Activated CD4-positive, CD25-positive, alpha-beta regulatory T cell treated with anti-CD3 and anti-CD28 coated beads, Interleukin-2, amount 50 U/mL, for 16 hours (primary cell): ENCODE results near the gene MLLT3.

Experiments used
- DNase-seq: peaks from one replicate; pipeline ENCODE4 v3.0.0-alpha.2; 2020; ENCODE audit warnings: low read depth, low spot score

MLLT3 gene

DNA sequence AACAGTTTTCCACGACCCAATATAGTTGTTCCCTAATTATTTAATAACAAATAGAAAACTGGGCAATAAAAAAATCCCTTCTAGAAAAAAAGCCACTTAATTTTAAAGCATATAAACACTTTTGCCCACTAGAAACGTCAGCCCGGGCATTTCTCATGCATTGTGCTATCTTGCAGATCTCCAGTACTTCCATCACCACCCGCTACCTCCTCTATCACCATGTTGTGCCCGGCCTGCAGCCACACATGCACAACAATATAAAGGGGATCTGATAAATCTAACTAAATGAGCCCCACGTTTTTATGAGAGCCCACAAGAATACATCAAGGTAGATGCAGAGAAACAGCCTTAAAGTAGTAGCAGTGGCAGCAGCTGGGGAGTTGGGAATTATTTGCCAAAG is 272.7 kb downstream of the MLLT3 start:
- no peak for DNase-seq

- no peak for DNase-seq
Observed at GRCh38 chr9:20343325-20343724, 279.0 kb downstream of the MLLT3 start.

GRCh38 chr9:20340511-20340861 is 281.8 kb downstream of the MLLT3 start:
- DNase-seq = no peak

DNA sequence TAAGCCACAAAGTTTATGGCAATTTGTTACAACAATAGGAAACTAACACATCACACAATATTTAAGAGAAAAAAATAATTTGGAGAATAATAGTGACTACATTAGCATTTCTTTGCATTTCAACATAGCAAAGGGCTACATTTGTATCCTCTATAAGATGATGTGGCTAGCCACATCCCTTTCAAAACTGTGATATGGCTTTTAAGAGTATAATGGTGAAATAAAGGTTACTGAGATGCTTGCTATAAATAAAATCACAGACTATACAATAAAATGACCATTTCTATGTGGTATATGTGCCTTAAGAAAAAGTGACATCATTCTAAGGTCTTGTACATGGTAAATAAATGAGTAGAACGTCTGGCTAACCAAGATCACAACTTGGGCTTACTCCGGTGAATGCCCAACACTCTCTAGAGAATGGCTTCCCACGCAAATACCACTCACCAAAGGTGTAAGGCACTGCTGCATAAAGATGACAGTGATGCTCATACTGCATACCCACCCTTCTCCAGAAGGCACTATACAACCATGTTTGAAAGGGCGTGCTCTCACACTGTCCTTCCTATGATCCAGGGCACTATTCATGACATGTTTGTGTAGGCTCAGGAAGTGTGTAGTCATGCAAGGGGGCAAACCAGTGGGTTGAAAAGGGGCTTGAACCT is 286.5 kb downstream of the MLLT3 start:
- DNase-seq = no peak

DNA sequence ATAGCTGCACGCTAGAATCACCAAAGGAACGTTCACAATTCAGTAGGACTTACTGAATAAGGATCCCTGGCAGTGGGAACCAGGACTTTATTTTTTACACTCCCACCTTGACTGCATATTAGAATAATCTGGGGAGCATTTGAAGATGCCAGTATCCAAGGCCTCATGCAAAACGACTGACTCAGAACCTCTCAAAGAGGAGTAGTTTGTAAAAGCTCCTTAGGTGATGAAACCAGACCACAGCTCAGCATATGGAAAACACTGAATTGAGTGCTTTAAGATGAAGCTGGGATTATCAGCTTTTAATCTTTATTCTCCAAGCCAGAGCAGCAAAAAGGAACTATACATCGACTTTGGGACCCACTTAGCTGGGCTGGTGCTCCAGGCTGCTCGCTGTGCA is 288.3 kb downstream of the MLLT3 start:
- no peak for DNase-seq

DNA sequence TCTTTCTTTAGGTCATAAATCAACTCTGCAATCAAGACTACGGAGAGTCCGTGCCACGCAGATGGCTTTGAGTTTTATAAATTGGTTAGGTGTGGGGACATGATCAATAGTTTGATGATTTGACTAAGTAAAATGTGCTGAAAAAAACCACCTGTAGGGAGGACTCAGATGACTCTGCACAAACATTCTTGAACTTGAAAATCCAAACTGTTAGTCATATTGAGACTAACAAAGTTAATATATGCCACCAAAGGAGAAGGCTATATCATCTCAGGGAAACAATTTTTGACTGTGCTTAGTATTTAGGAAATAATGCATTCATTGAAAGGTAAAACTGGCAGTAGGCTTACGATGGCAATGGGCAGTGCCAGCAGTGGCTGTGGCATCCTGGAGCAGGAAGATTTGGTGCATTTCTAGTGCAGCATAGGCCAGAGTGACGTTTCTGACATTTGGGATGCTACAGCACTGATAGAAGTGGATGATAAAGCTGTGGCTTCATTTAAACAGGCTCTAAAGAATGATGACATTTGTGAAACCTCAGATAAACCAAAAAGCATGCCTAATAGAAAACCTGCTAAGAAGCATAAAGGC is 291.1 kb downstream of the MLLT3 start:
- no peak for DNase-seq

GRCh38 chr9:20330688-20331087 is 291.6 kb downstream of the MLLT3 start:
- DNase-seq = no peak

- no peak for DNase-seq
Observed at GRCh38 chr9:20326516-20326915, 295.8 kb downstream of the MLLT3 start.

DNA sequence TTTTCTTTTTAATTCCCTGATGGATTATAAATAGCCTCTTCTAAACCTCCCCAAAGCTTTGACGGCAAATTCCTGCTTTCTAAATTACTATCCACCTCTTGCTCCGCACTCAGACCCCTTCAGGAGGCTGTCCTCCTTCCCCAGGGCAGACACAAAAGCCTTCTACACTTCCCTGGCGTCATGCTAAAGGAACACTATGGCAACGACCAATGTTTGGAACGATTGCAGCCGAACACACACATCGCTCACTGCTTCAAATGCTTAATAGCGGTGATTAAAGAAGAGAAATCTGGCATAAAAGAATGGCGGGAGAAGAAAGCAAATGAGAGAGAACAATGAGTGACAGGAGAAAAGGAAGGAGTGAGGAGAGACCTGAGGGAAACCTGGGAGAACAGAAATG is 297.3 kb downstream of the MLLT3 start:
- DNase-seq = no peak

DNA sequence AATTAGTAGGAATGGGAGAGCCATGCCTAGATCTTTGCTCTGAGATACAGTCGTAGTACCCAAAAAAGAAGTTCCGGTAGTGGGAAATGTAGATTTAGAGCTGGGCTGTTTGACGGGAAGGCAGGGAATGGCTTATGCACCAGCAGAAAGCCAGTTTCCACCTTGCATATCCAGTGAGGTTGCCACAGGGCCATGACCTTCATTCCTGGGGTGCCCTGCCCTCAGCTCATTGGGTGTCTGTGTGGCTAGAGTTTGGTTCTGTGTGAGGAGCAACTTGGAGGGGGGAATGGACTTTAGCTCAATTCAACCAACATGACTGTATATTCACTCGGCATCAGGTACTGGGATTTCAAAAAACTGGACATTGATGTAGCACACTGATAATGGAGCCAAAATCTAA is 300.1 kb downstream of the MLLT3 start:
- DNase-seq = no peak

DNA sequence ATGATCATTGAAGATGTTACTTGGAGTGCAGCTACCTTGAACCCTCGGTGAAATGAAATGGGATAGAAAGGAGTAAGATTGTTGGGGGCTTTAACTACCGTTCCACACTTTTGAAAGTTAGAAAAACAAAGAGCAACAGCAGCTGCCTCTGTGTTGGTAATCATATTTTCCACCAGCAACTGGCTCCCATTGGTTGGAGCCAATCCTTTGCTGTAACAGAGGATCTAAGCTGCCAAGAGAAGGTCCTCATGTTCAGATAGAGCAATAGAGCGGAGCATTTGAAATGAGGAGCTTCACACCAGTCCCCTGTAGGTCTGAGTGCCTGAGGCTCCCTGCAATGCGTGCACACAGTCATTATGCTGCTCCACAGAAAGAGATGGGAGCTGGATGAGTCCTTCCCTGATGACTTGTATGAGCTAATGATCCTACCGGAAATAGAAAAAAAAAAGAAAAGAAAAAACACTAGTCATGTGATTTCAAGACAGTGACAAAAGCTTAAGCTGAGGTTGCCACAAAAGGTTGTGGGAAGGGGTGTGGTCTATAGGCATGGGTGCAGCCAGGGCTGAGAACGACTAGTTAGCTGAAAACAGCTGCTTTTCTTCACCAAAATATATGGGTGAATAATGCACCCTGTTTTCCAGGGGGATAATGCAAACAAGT is 300.7 kb downstream of the MLLT3 start:
- DNase-seq = peak; percentile 10

GRCh38 chr9:20320921-20321320 is 301.4 kb downstream of the MLLT3 start:
- DNase-seq = no peak

DNA sequence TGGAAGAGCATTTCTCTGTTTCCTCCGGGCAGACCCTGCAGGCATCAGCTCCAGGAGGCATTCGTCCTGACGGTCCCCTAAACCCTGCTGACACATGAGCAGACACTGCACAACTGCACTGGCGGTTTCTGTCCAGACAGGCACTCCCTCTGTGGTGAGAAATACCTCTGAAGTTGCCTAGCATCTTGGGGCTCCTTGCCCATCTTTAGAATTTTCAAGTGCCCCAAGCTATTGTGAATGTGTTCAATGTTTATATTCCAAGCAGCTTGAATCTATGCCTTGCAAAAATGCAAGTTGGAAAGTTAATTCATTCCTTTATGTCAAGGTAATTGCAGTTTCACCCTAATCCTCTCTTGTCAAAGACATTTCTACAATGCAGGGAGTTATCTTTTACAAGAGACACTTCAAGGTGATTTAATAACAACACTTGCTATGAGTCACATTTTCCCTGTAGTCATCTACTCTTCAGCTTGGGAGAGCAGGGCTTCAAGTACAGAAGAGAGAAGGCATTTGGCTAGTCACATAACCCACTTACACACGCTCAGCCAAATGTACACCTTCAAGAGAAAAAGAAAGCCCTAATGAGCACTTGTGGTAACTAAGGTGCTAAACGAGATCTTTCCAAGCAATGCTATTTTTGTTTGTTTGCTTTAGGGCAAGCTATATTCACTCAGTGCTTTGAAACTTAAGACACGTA is 302.5 kb downstream of the MLLT3 start:
- DNase-seq = no peak

- DNase-seq = no peak
Observed at GRCh38 chr9:20319241-20319640, 303.1 kb downstream of the MLLT3 start.

DNA sequence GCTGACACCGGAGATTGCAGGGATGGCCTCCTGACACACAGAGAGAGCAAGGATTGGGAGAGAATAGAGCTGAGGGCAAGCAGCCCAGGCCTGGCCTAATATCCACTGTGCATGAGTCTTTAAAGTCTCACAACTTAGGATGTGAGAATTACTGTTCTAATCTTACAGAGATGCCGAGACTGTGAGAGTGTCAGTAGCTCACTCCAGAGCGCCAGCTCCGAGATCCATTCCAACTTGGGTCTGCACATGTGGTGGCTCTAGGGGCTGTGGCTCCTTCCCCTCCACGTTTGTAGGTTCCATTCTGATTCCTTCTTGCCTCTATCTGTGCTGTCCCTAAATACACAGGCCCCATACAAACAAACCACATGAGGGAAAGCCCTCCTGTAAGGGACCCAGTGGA is 304.6 kb downstream of the MLLT3 start:
- no peak for DNase-seq

- DNase-seq = no peak
Observed at GRCh38 chr9:20316372-20316771, 305.9 kb downstream of the MLLT3 start.

DNA sequence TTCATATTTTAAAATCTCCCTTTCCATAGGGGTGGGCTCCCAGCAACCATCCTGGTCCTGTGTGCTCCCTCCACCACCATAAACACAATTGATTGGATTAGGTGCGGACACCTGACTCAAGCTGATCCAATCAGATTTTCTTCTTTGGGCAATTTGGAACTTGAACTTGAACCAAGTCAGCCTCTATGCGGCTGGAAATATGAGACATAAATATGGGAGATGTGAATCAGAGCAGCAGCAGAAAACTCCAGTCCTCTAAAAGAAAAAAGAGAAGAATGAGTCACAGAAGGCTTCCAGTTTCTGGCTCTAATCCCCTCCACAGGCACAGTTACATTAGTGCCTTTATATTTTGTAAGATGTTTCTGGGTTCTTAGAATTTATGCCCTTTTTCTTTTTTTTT is 306.6 kb downstream of the MLLT3 start:
- no peak for DNase-seq

- no peak for DNase-seq
Observed at GRCh38 chr9:20314981-20315380, 307.3 kb downstream of the MLLT3 start.

- DNase-seq = no peak
Observed at GRCh38 chr9:20313415-20313814, 308.9 kb downstream of the MLLT3 start.

GRCh38 chr9:20312732-20313131 is 309.6 kb downstream of the MLLT3 start:
- no peak for DNase-seq

DNA sequence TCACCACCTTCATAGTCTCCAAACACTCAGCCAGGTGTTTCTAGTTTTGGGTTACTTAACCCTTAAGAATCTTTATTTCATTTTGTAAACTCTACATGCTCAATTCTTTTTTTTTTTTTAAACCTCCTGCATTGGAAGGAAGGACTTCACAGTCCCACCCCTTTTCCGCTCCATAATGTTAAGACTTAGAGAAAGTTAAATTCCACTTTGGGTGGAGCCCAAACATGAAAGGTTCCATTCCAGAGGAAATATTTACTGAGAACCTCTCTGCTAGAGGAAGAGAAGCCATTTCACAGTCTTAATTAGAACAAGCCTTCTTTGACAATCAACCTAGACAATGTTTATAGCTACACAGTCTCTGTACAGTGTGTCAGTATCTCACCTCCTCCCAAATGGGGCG is 312.3 kb downstream of the MLLT3 start:
- no peak for DNase-seq

- no peak for DNase-seq
Observed at GRCh38 chr9:20309124-20309523, 313.2 kb downstream of the MLLT3 start.

DNA sequence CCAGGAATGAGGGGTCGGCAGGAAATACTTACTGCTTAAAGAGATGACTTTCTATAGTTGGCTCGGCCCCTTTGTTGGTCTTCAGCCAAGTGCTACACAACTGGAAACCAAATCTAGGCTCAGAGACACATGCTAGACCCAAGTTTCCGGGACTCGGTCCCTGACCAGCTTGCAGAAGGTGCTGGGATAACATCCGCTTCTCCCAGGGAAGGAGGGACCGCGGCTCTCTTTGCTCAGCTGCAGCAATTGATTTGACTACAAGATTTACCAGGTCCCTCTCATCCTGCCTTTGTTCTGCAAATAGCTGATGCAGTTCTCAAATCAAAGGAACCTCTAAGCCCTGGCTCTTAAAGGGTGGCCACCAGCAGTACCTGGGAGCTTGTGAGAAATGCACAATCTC is 314.7 kb downstream of the MLLT3 start:
- DNase-seq = no peak
